ENCODE measurements around the gene SMPD1. TPM values are rescaled to one million over a fixed set of nuclear protein-coding genes. Genes with fewer than 3 reads are reported as not detected.

Gene SMPD1
- polyA plus RNA-seq, 3 donors: 17.8 to 24.5 (median 19.9) TPM

DNA sequence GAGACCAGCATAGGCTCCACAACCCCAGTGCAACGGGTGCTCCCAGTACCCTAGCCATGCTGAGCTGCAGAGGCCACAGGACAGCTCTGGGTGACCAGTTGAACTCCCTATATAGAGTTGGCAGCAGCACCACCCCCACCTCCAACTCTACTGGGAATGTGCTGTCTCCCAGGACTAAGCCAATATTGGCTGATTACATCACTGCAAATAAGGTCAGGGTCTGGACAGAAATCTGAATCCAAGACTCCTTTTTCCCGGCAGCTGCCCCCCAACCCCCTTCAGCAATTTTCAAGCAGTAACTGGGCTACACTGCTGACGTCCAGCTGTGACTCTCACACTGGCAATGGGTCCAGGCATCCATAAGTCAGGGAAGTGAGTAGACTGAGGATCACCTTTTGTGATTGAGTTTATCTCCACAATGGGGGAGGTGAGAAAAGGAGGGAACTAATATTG is 50.7 kb downstream of the SMPD1 start, which contains the start of gene HPX:
Gene HPX (minus strand): TSS at position 82 of the 453 bp plus-strand sequence. CDS start 24 bp downstream, at position 58.
- no peak within 1 kb of the TSS for H3K27ac ChIP-seq (ENCODE audit: low read depth, low read length)
- WGBS, 3 donors: 57 to 74% (median 68%) methylated on average over 3 of the region's 3 CpGs

GRCh38 chr11:6442441-6442840 is 52.2 kb downstream of the SMPD1 start:
- H3K27ac ChIP-seq (ENCODE audit: low read depth, low read length): no peak overlapping the region
- WGBS, 3 donors: 87 to 94% (median 93%) methylated on average over 4 of the region's 4 CpGs

DNA sequence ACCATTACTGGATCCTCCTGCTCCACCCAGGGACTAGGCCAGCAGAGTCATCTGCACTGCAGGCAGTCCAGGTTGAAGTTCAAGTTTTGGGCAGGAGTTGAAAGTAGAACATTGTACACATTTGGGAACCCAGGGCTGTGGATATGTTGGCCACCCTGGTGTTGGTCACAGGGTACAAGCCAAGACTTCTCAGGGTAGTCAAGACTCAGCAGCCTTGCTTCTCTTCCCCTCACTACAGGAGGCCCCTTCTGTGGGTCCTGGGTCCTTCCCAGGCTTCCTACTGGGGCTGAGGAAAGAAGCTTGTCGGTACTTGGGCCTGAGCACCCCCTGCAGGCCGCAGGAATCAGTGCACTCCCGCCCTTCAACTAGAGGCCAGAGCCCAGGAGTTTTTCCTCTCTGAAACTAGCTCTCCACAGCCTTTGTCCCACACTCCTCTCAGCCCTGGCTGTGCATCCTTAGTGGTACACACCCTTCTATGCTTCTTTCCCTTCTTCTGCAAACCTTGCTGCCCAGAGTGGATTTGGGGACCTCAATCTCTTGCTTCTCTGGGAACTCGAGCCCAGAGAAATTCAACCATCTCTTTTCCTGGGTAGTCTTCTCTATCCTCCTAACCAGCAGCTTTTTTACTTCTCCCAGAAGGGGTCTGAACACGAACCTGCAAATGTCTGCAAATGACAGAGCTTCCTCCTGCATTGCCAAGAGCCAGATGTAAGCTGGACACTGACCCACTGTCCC is 53.2 kb downstream of the SMPD1 start:
- WGBS, 3 donors: 25 to 27% (median 26%) methylated on average over 5 of the region's 5 CpGs
- H3K27ac ChIP-seq (ENCODE audit: low read depth, low read length): no peak overlapping the region

Other genes starting within 250 kb of the SMPD1 start
- not detected for gene OR52B2, start 220.1 kb upstream of the SMPD1 start, polyA plus RNA-seq
- gene OR52W1, start 191.2 kb upstream of the SMPD1 start, polyA plus RNA-seq: not detected
- not detected for gene C11orf42, start 184.9 kb upstream of the SMPD1 start, polyA plus RNA-seq
- gene FHIP1B, start 155.8 kb upstream of the SMPD1 start, polyA plus RNA-seq: 10 to 100 TPM; 23.7 to 35.4 (median 27.4) TPM
- gene CNGA4, start 151.4 kb upstream of the SMPD1 start, polyA plus RNA-seq: under 1 TPM; 0.13 to 0.56 (median 0.18) TPM
- 1 to 10 TPM in 2 of 3 donors, under 1 TPM in 1; 0.22 to 3.8 (median 2.5) TPM for gene CCKBR, start 130.6 kb upstream of the SMPD1 start, polyA plus RNA-seq
- 10 to 100 TPM; 19.8 to 94.6 (median 78.6) TPM for gene CAVIN3, start 70.0 kb upstream of the SMPD1 start, polyA plus RNA-seq
- 10 to 100 TPM; 15.9 to 23.4 (median 23.0) TPM for gene APBB1, start 28.6 kb downstream of the SMPD1 start, polyA plus RNA-seq
- gene HPX, start 50.5 kb downstream of the SMPD1 start, polyA plus RNA-seq: under 1 TPM in 2 of 3 donors, not detected in 1; 0.45 to 0.54 TPM
- gene TRIM3, start 83.5 kb downstream of the SMPD1 start, polyA plus RNA-seq: 10 to 100 TPM; 11.5 to 16.6 (median 12.8) TPM
- 10 to 100 TPM; 29.6 to 38.4 (median 33.5) TPM for gene ARFIP2, start 90.9 kb downstream of the SMPD1 start, polyA plus RNA-seq
- gene TIMM10B, start 91.0 kb downstream of the SMPD1 start, polyA plus RNA-seq: 10 to 100 TPM; 15.6 to 27.1 (median 25.8) TPM
- gene DNHD1, start 106.8 kb downstream of the SMPD1 start, polyA plus RNA-seq: 10 to 100 TPM in 2 of 3 donors, 1 to 10 TPM in 1; 2.7 to 13.7 (median 10.6) TPM
- 10 to 100 TPM in 2 of 3 donors, 1 to 10 TPM in 1; 8.6 to 16.0 (median 16.0) TPM for gene RRP8, start 213.1 kb downstream of the SMPD1 start, polyA plus RNA-seq
- 100 to 1,000 TPM; 105 to 149 (median 120) TPM for gene ILK, start 213.3 kb downstream of the SMPD1 start, polyA plus RNA-seq
- gene TAF10, start 221.7 kb downstream of the SMPD1 start, polyA plus RNA-seq: 100 to 1,000 TPM in 2 of 3 donors, 10 to 100 TPM in 1; 75.3 to 111 (median 106) TPM
- 10 to 100 TPM; 18.7 to 49.0 (median 39.9) TPM for gene TPP1, start 228.9 kb downstream of the SMPD1 start, polyA plus RNA-seq

Measured in adipose tissue (tissue), 3 donors.